IMR-90 (cell line): Measurements from ENCODE around the gene CEP85. TPM values are rescaled to one million over a fixed set of nuclear protein-coding genes. Genes with fewer than 3 reads are reported as not detected.
A peak's percentile ranks its signal among the peaks of the same experiment; 100 is the strongest.

ENCODE experiments used
- ATAC-seq: fragments of 200-7000 bp; cut with Tn5 transposase; 2 replicates; pipeline ENCODE4 v1.9.1; 2020; ENCODE audit warnings: low read depth, mild to moderate bottlenecking, moderate library complexity
- BruUV-seq: library from RNA; stranded (reverse); fragments of 400-500 nt; replicated peaks from 2 replicates; lab custom pipeline; 2021; lab: Mats Ljungman, UMichigan
- CTCF ChIA-PET: fragments of 300-600 bp; formaldehyde crosslinking; extraction: SDS; loops from one replicate; lab custom pipeline; 2021; ENCODE audit warnings: antibody characterized with exemption; lab: Yijun Ruan, JAX
- POLR2A ChIA-PET: fragments of 300-600 bp; sonication (Branson Sonifier 250); formaldehyde crosslinking; loops from one replicate; lab custom pipeline; 2022; ENCODE audit warnings: antibody characterized with exemption; ENCODE audit not compliant: unreplicated experiment; lab: Charles Lee
- DNase-seq: peaks from one replicate; pipeline ENCODE4 v3.0.0; 2013
- H2AFZ ChIP-seq: replicated peaks from 2 replicates; pipeline ENCODE3; 2013; ENCODE audit warnings: low read length, mild to moderate bottlenecking; ENCODE audit not compliant: poor library complexity
- H2AK5ac ChIP-seq: 2 replicates; pipeline ENCODE4 v1.6.1; 2013; ENCODE audit warnings: low read depth, low read length, inconsistent platforms
- H2AK9ac ChIP-seq: replicated peaks from 2 replicates; pipeline ENCODE3; 2013; ENCODE audit warnings: mild to moderate bottlenecking, low read depth, low read length, moderate library complexity; ENCODE audit not compliant: poor library complexity
- H2BK120ac ChIP-seq: 2 replicates; pipeline ENCODE4 v1.6.1; 2013; ENCODE audit warnings: low read depth, low read length, inconsistent platforms
- H2BK15ac ChIP-seq: 3 replicates; pipeline ENCODE4 v1.6.1; 2013; ENCODE audit warnings: low read depth, low read length, inconsistent platforms
- H2BK20ac ChIP-seq: 2 replicates; pipeline ENCODE4 v1.6.1; 2013; ENCODE audit warnings: low read depth, mild to moderate bottlenecking, inconsistent platforms, low read length, moderate library complexity
- H2BK5ac ChIP-seq: 2 replicates; pipeline ENCODE4 v1.6.1; 2013; ENCODE audit warnings: mild to moderate bottlenecking, low read depth, low read length, inconsistent platforms; ENCODE audit not compliant: poor library complexity, severe bottlenecking
- H3K14ac ChIP-seq: replicated peaks from 2 replicates; pipeline ENCODE4 v1.6.1; 2013; ENCODE audit warnings: low read depth, low read length, inconsistent platforms
- H3K18ac ChIP-seq: 2 replicates; pipeline ENCODE4 v1.6.1; 2013; ENCODE audit warnings: low read depth, low read length, control low read depth
- H3K23ac ChIP-seq: 2 replicates; pipeline ENCODE4 v1.6.1; 2013; ENCODE audit warnings: low read depth, low read length, inconsistent platforms
- H3K27ac ChIP-seq: 2 replicates; pipeline ENCODE4 v1.5.1; 2013; ENCODE audit warnings: mild to moderate bottlenecking, control low read depth, low read length; ENCODE audit not compliant: insufficient read depth
- H3K27me3 ChIP-seq: 2 replicates; pipeline ENCODE4 v1.6.1; 2013; ENCODE audit warnings: low read length; ENCODE audit not compliant: control insufficient read depth, insufficient read depth
- H3K36me3 ChIP-seq: 2 replicates; pipeline ENCODE4 v1.6.1; 2013; ENCODE audit warnings: low read length, mixed read lengths; ENCODE audit not compliant: control insufficient read depth, insufficient read depth
- H3K4ac ChIP-seq: 2 replicates; pipeline ENCODE4 v1.6.1; 2013; ENCODE audit warnings: low read depth, low read length, inconsistent platforms
- H3K4me1 ChIP-seq: 2 replicates; pipeline ENCODE4 v1.6.1; 2013; ENCODE audit warnings: low read length, mixed read lengths; ENCODE audit not compliant: control insufficient read depth, insufficient read depth
- H3K4me2 ChIP-seq: 2 replicates; pipeline ENCODE4 v1.6.1; 2013; ENCODE audit warnings: low read depth, mild to moderate bottlenecking, control low read depth, low read length, moderate library complexity
- H3K4me3 ChIP-seq: 2 replicates; pipeline ENCODE4 v1.5.1; 2013; ENCODE audit warnings: low read depth, mild to moderate bottlenecking, control low read depth, low read length, moderate library complexity; ENCODE audit not compliant: insufficient read depth
- H3K56ac ChIP-seq: 2 replicates; pipeline ENCODE4 v1.6.1; 2013; ENCODE audit warnings: low read length, inconsistent platforms; ENCODE audit not compliant: insufficient read depth; ENCODE audit errors: extremely low read depth
- H3K79me1 ChIP-seq, 2 experiments: 2 replicates each; pipeline ENCODE4 v1.6.1; 2013; ENCODE audit warnings: low read length in 2 of 2, inconsistent platforms in 1 of 2, low read depth in 1 of 2
- H3K9ac ChIP-seq: 2 replicates; pipeline ENCODE4 v1.6.1; 2013; ENCODE audit warnings: low read depth, low read length, control low read depth
- H3K9me1 ChIP-seq: 2 replicates; pipeline ENCODE4 v1.6.1; 2013; ENCODE audit warnings: low read length, inconsistent platforms; ENCODE audit not compliant: insufficient read depth
- H3K9me3 ChIP-seq: 2 replicates; pipeline ENCODE4 v1.6.1; 2013; ENCODE audit warnings: low read length; ENCODE audit not compliant: control insufficient read depth, insufficient read depth
- H4K20me1 ChIP-seq: 2 replicates; pipeline ENCODE4 v1.6.1; 2013; ENCODE audit warnings: low read length, inconsistent platforms; ENCODE audit not compliant: insufficient read depth
- H4K5ac ChIP-seq: 2 replicates; pipeline ENCODE4 v1.6.1; 2013; ENCODE audit warnings: mild to moderate bottlenecking, low read depth, low read length, control low read depth
- H4K8ac ChIP-seq, 2 experiments: 2 replicates each; pipeline ENCODE4 v1.6.1; 2013; ENCODE audit warnings: low read depth in 2 of 2, low read length in 2 of 2, control low read depth in 1 of 2, inconsistent platforms in 1 of 2
- H4K91ac ChIP-seq: 2 replicates; pipeline ENCODE4 v1.6.1; 2013; ENCODE audit warnings: low read depth, low read length, inconsistent platforms; ENCODE audit not compliant: insufficient read depth
- CTCF ChIP-seq: conservative IDR thresholded peaks from 2 replicates; pipeline ENCODE4 v1.5.1; 2012; ENCODE audit warnings: mild to moderate bottlenecking, low read depth, low read length, improper control_type of control experiment
- RAD21 ChIP-seq: IDR thresholded peaks from 2 replicates; pipeline ENCODE4 v1.6.1; 2012; ENCODE audit warnings: low read length, improper control_type of control experiment
- RFX5 ChIP-seq: IDR thresholded peaks from 2 replicates; pipeline ENCODE4 v1.8.0; 2012; ENCODE audit warnings: low read depth, mild to moderate bottlenecking, low read length, moderate library complexity
- SMC3 ChIP-seq: fragments of 150-350 bp; IDR thresholded peaks from 2 replicates; pipeline ENCODE4 v1.6.1; 2016; ENCODE audit warnings: low read depth, mild to moderate bottlenecking, antibody characterized with exemption, low read length, moderate library complexity
- whole genome bisulfite sequencing, 2 experiments: methylation state at CpG; one replicate each; pipeline versions ENCODE4 v1.1.5 to v1.1.7; 2013; ENCODE audit warnings: missing lambda C conversion rate in 2 of 2; ENCODE audit not compliant: insufficient read length in 1 of 2; ENCODE audit errors: extremely low coverage in 2 of 2; 5-methylcytosine and 5-hydroxymethylcytosine counted together
- dilution Hi-C: fragments of 300-500 bp; cut with HindIII; formaldehyde crosslinking; loops from one replicate; pipeline ENCODE4 v1.14.3; 2018; ENCODE audit warnings: low sequenced_read_pairs; ENCODE audit not compliant: unreplicated experiment
- in situ Hi-C: fragments of 300-500 bp; cut with MboI; formaldehyde crosslinking; loops from 3 replicates; pipeline ENCODE4 v1.14.3; 2019; ENCODE audit warnings: low sequenced_read_pairs, inconsistent platforms, mixed read lengths
- intact Hi-C: fragments of 100-400 bp; cut with micrococcal nuclease; formaldehyde crosslinking; loops from 2 replicates; pipeline ENCODE4 v1.10.0; 2022
- polyA plus RNA-seq, 3 experiments: library from polyadenylated mRNA; depleted of rRNA; stranded (reverse); fragments of >200 nt; gene quantifications; 2 replicates each; pipeline ENCODE4 v1.2.3, GENCODE V29; 2012; ENCODE audit warnings: low replicate concordance in 1 of 3
- total RNA-seq: library from RNA; depleted of rRNA; stranded (reverse); fragments of >200 nt; gene quantifications from 2 replicates; pipeline ENCODE4 v1.2.3, GENCODE V29; 2012

CEP85 gene
- total and polyA plus RNA-seq, 2 of the 4 experiments (the other 2 are of a cell fraction), result 11.5 to 11.8 TPM

GRCh38 chr1:26190373-26190987, 43.5 kb upstream of the CEP85 start, which contains the start of gene CATSPER4:
TSS of gene CATSPER4 (plus strand) at chr1:26190602. CDS start at chr1:26190628, 26 bp downstream.
- Histone ChIP-seq H4K8ac (no peak within 1 kb of the TSS), H3K4me2 (no peak within 1 kb of the TSS), H3K27ac (no peak within 1 kb of the TSS), H2BK120ac (no peak within 1 kb of the TSS), H3K9me1 (no peaks in the 10 kb centered on the region), H3K18ac (no peak within 1 kb of the TSS), H3K23ac (no peak within 1 kb of the TSS), H3K4ac (no peak within 1 kb of the TSS), H2AK5ac (no peak within 1 kb of the TSS), H3K56ac (no peak within 1 kb of the TSS), H2BK20ac (no peak within 1 kb of the TSS), H4K5ac (no peak within 1 kb of the TSS), H3K4me1 (no peaks in the 10 kb centered on the region), H3K79me1 (no peaks in the 10 kb centered on the region), H2BK5ac (no peak within 1 kb of the TSS), H4K91ac (no peak within 1 kb of the TSS), H3K14ac (no peak within 1 kb of the TSS), H2BK15ac (no peak within 1 kb of the TSS), H4K20me1 (no peaks in the 10 kb centered on the region), H2AK9ac (no peak within 1 kb of the TSS), H3K4me3 (no peak within 1 kb of the TSS), H3K36me3 (no peaks in the 10 kb centered on the region), H3K9me3 (no peaks in the 10 kb centered on the region), H3K27me3 (peaks cover 16% of the 10 kb centered on the region), H2AFZ (no peak within 1 kb of the TSS), H3K9ac (no peak within 1 kb of the TSS)
- POLR2A ChIA-PET, result no interaction called here
- TF ChIP-seq SMC3, result 0 out of 2 replicates have a peak, but pooled peaks have one; percentile 16
- TF ChIP-seq RFX5, result no peak
- peak; percentile 24 for TF ChIP-seq RAD21
- TF ChIP-seq CTCF, result peak; percentile 18; the same call in 1 of the 2 replicates
- no peak for DNase-seq
- WGBS, 2 experiments, result 64% methylated on average over 5 of the region's 16 CpGs; no CpG with 5 or more reads in 1 of the 2 experiments
- CTCF ChIA-PET, result interaction anchor here (1.1 kb wide), 1 partner anchor 89 kb away, joined by 3 read pairs; no protein-coding TSS in a partner anchor
- intact Hi-C loops, result no loop called here
- dilution Hi-C loops, result no loop called here
- in situ Hi-C loops, result no loop called here
- ATAC-seq, result peak; percentile 14
- no TSS peak for BruUV-seq
